Measurements from ENCODE around the gene CAVIN2.

DNA sequence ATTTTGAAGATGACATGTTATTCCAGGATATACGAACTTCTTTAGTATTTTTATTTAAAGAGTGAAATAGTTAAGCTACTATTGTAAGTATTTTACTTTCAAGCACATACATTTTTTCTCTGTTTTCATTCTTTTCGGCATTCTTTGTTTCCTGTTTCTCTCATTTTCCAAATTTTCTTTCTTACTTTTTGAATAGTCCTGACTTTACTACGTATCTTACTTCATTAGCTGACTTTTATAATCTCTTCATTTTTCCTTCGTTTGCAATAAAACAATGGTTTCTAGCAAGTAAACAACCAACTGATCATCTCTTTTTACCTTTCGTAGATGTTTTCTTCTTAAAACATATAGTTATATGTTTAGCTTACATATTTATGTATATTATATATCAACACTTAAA lies 11.8 kb downstream of the CAVIN2 start:
- TF ChIP-seq CTCF (conservative IDR thresholded peaks at IDR 0.05; ENCODE audit: low read length) (no peak), EZH2phosphoT487 (IDR thresholded peaks at IDR 0.05; ENCODE audit: borderline replicate concordance, low read depth, low read length) (no peak)

Data from OCI-LY7 (cell line).